ENCODE results near the gene GEMIN4.

GEMIN4 gene

DNA sequence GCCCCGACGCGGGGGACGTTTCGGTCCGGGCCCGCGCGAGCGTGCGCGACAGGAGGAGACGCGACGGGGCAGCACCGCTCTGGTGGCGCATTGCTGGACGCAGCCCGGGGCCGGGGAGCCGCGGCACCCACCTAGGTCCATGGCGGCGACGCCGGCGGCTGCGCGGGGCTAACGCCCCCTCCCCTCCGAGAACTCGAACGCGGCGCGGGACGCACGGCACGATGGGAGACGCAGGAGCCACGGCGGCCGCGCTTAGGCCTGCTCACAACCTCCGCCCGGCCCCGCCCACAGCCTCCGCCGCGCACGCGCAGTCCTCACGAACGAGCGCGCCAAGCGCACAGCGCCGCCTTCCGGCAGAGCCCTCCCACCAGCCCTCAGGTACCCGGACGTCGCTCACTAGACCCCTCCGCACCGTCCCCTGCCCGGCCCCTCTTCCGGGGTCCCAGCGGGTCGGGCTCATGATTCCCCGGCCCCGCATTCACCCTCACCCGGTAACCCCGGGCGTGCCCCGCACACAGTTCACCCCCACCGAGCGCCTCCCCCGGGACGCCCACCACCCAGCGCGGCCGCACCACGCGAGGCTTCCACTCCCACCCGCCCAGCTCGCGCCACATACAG lies at the start of gene GEMIN4:
GEMIN4 (minus strand) TSS at position 263 of the 618 bp plus-strand sequence; CDS start at position 141, 122 bp downstream.
- H3K79me2 ChIP-seq (ENCODE audit: insufficient read depth, low read length): peaks cover 46% of the 10 kb centered on the region
- TF ChIP-seq EZH2 (IDR thresholded peaks at IDR 0.05; ENCODE audit: borderline replicate concordance, low read depth, low read length, severe bottlenecking): no peak
- TF ChIP-seq, protein P1, sequence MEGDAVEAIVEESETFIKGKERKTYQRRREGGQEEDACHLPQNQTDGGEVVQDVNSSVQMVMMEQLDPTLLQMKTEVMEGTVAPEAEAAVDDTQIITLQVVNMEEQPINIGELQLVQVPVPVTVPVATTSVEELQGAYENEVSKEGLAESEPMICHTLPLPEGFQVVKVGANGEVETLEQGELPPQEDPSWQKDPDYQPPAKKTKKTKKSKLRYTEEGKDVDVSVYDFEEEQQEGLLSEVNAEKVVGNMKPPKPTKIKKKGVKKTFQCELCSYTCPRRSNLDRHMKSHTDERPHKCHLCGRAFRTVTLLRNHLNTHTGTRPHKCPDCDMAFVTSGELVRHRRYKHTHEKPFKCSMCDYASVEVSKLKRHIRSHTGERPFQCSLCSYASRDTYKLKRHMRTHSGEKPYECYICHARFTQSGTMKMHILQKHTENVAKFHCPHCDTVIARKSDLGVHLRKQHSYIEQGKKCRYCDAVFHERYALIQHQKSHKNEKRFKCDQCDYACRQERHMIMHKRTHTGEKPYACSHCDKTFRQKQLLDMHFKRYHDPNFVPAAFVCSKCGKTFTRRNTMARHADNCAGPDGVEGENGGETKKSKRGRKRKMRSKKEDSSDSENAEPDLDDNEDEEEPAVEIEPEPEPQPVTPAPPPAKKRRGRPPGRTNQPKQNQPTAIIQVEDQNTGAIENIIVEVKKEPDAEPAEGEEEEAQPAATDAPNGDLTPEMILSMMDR (IDR thresholded peaks at IDR 0.05; ENCODE audit: borderline replicate concordance, extremely low read depth, low read length, poor library complexity, severe bottlenecking): peak; percentile 93
- H3K27ac ChIP-seq (ENCODE audit: low read length): peak within 1 kb of the TSS; percentile 91
- H3K9ac ChIP-seq (ENCODE audit: low read depth, low read length): peak within 1 kb of the TSS; percentile 97
- H3K9me3 ChIP-seq (ENCODE audit: insufficient read depth, low read length, severe bottlenecking): no peaks in the 10 kb centered on the region
- H3K36me3 ChIP-seq (ENCODE audit: insufficient read depth, low read length): peaks cover 32% of the 10 kb centered on the region
- H3K4me3 ChIP-seq (ENCODE audit: low read depth in 1 of 2, low read length in 2 of 2): peak within 1 kb of the TSS; percentile 74 to 96
- H4K20me1 ChIP-seq (ENCODE audit: insufficient read depth, low read length): peaks cover 31% of the 10 kb centered on the region
- DNase-seq (peak; percentile 97), ATAC-seq (ENCODE audit: insufficient read depth, low read depth) (peak; percentile 87)
- peak within 1 kb of the TSS; percentile 90 for H3K4me2 ChIP-seq (ENCODE audit: insufficient read depth, low read length)
- peak within 1 kb of the TSS; percentile 86 for H2AFZ ChIP-seq (ENCODE audit: low read depth, low read length)
- peaks cover 35% of the 10 kb centered on the region for H3K4me1 ChIP-seq (ENCODE audit: insufficient read depth, low read length)
- H3K27me3 ChIP-seq (ENCODE audit: insufficient read depth, low read length, poor library complexity): no peaks in the 10 kb centered on the region

DNA sequence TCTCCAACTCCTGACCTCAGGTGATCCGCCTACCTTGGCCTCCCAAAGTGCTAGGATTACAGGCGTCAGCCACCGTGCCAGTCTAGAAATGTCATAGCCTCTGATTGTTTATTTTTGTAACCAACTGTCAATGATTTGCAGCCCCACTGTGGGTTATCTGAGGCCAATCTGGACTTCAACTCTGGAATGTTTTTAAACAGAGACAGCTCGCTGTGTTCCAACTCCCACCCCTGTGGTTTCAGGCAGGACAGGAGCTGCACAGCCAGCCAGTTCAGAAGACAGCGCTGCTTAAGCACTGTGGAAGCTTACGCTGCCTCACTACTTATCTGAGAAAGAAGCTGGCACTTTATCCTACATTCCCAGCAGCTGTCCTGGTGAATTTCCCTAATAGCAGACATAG lies 49.6 kb upstream of the GEMIN4 start:
- no peaks in the 10 kb centered on the region for H3K79me2 ChIP-seq (ENCODE audit: insufficient read depth, low read length)
- H3K4me3 ChIP-seq (ENCODE audit: low read depth in 1 of 2, low read length in 2 of 2): no peak overlapping the region
- H3K27ac ChIP-seq (ENCODE audit: low read length): no peak overlapping the region
- H3K9ac ChIP-seq (ENCODE audit: low read depth, low read length): no peak overlapping the region
- no peak for DNase-seq
- H3K36me3 ChIP-seq (ENCODE audit: insufficient read depth, low read length): no peaks in the 10 kb centered on the region
- 0 out of 2 replicates have a peak, but pooled peaks cover 3% of the 10 kb centered on the region for H4K20me1 ChIP-seq (ENCODE audit: insufficient read depth, low read length)
- no peak for ATAC-seq (ENCODE audit: insufficient read depth, low read depth)
- TF ChIP-seq EZH2 (IDR thresholded peaks at IDR 0.05; ENCODE audit: borderline replicate concordance, low read depth, low read length, severe bottlenecking): no peak
- H3K4me1 ChIP-seq (ENCODE audit: insufficient read depth, low read length): no peaks in the 10 kb centered on the region
- H2AFZ ChIP-seq (ENCODE audit: low read depth, low read length): no peak overlapping the region
- no peaks in the 10 kb centered on the region for H3K9me3 ChIP-seq (ENCODE audit: insufficient read depth, low read length, severe bottlenecking)
- no peaks in the 10 kb centered on the region for H3K27me3 ChIP-seq (ENCODE audit: insufficient read depth, low read length, poor library complexity)
- H3K4me2 ChIP-seq (ENCODE audit: insufficient read depth, low read length): no peak overlapping the region

DNA sequence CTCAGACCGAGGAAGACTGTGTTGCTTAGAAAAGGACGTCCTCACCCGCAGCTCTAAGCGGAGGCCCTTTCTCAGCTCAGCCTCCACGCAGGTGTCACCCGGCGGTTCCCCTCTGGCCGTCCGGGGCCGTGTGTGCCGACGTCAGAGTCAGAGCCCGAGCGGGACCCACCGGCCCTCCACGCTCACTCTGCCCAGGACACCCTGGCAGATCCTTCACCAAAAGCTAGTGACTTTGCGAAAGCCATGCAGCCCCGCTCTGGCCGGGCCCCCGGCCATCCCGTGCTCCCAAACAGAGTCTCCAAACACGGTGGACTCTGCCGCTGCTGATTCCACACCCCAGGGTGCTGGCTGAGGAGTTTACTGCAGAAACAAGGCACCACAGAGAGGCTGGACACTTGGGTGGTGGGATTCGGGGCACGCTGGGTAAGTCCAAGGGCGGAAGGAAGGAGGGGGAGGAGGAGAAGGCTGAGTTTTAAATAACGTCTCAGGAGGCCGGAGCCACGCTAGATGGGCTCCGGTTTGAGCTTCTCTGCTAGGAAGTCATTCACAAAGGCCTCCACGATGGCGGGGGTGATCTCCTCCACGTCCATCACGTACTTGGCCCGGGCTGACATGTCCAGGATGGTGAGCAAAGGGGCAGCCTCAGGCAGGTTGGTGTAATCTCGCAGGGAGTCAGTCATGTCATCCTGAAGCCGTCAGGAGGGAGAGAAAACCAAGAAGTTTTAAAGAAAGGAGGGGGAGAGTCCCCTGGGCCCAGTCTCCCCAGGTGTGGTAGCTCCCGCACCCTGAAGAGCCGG lies 48.6 kb upstream of the GEMIN4 start:
- H3K79me2 ChIP-seq (ENCODE audit: insufficient read depth, low read length): no peaks in the 10 kb centered on the region
- no peak overlapping the region for H3K4me2 ChIP-seq (ENCODE audit: insufficient read depth, low read length)
- no peak overlapping the region for H3K4me3 ChIP-seq (ENCODE audit: low read depth in 1 of 2, low read length in 2 of 2)
- DNase-seq: no peak
- 0 out of 2 replicates have a peak, but pooled peaks cover 3% of the 10 kb centered on the region for H4K20me1 ChIP-seq (ENCODE audit: insufficient read depth, low read length)
- H3K27ac ChIP-seq (ENCODE audit: low read length): no peak overlapping the region
- H3K36me3 ChIP-seq (ENCODE audit: insufficient read depth, low read length): peaks cover 4% of the 10 kb centered on the region; the same call in 1 of the 2 replicates
- TF ChIP-seq EZH2 (IDR thresholded peaks at IDR 0.05; ENCODE audit: borderline replicate concordance, low read depth, low read length, severe bottlenecking): no peak
- TF ChIP-seq, protein P1 (IDR thresholded peaks at IDR 0.05; ENCODE audit: borderline replicate concordance, extremely low read depth, low read length, poor library complexity, severe bottlenecking): no peak
- no peaks in the 10 kb centered on the region for H3K27me3 ChIP-seq (ENCODE audit: insufficient read depth, low read length, poor library complexity)
- H3K4me1 ChIP-seq (ENCODE audit: insufficient read depth, low read length): no peaks in the 10 kb centered on the region
- no peak for ATAC-seq (ENCODE audit: insufficient read depth, low read depth)
- no peaks in the 10 kb centered on the region for H3K9me3 ChIP-seq (ENCODE audit: insufficient read depth, low read length, severe bottlenecking)
- H3K9ac ChIP-seq (ENCODE audit: low read depth, low read length): no peak overlapping the region
- no peak overlapping the region for H2AFZ ChIP-seq (ENCODE audit: low read depth, low read length)

DNA sequence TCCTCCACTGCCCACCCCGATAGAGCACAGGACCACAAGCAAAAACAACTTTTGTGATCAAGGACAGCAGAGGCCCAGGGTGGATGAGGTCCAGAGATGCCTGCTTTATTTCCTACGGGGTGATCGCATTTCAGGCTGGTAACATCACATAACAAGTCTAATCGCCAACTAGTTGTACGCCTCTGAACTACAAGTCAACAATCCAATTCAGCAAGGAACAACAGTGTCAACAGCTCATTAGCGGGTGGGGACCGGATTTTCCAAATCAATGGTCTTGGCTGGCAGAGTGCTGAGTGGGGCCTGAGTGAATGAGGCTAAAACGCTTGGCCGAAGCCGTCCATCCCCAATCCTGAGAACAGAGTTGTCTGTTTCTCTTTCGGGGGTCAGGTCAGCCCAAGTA lies 47.2 kb upstream of the GEMIN4 start:
- no peaks in the 10 kb centered on the region for H3K27me3 ChIP-seq (ENCODE audit: insufficient read depth, low read length, poor library complexity)
- H3K27ac ChIP-seq (ENCODE audit: low read length): no peak overlapping the region
- TF ChIP-seq EZH2 (IDR thresholded peaks at IDR 0.05; ENCODE audit: borderline replicate concordance, low read depth, low read length, severe bottlenecking): no peak
- TF ChIP-seq, protein P1 (IDR thresholded peaks at IDR 0.05; ENCODE audit: borderline replicate concordance, extremely low read depth, low read length, poor library complexity, severe bottlenecking): no peak

More for the DNA sequence above, 47.2 kb upstream of the GEMIN4 start:
- peaks cover 9% of the 10 kb centered on the region; the same call in 1 of the 2 replicates for H3K36me3 ChIP-seq (ENCODE audit: insufficient read depth, low read length)
- H3K79me2 ChIP-seq (ENCODE audit: insufficient read depth, low read length): no peaks in the 10 kb centered on the region
- H3K4me2 ChIP-seq (ENCODE audit: insufficient read depth, low read length): no peak overlapping the region
- no peaks in the 10 kb centered on the region for H3K9me3 ChIP-seq (ENCODE audit: insufficient read depth, low read length, severe bottlenecking)
- ATAC-seq (ENCODE audit: insufficient read depth, low read depth): no peak
- DNase-seq: no peak
- no peak overlapping the region for H3K9ac ChIP-seq (ENCODE audit: low read depth, low read length)
- H3K4me1 ChIP-seq (ENCODE audit: insufficient read depth, low read length): no peaks in the 10 kb centered on the region
- H4K20me1 ChIP-seq (ENCODE audit: insufficient read depth, low read length): 0 out of 2 replicates have a peak, but pooled peaks cover 3% of the 10 kb centered on the region
- H3K4me3 ChIP-seq (ENCODE audit: low read depth in 1 of 2, low read length in 2 of 2): no peak overlapping the region
- H2AFZ ChIP-seq (ENCODE audit: low read depth, low read length): no peak overlapping the region
